ENCODE results near the gene CCDC172.

DNA sequence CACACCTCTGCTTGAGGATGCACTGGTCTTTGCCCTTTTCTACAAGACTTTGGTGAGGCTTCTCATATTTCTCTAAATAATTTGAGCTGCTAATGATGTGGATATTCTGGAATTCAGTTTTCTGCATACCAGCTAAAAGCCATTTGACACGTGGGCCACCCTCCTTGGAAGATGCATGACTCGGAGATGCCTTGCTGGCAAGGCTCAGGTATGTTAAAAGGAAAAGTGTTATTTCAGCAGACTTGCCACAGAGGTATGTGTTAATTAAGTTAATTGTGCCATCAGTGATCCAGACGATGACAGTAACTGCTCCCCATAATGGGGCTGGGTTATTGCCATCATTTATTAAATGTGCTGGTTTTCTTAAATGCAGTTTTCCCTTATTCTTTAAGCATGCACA lies 42.5 kb upstream of the CCDC172 start:
- TF ChIP-seq EZH2 (IDR thresholded peaks at IDR 0.05; ENCODE audit: borderline replicate concordance, low read depth, low read length, severe bottlenecking), result no peak
- TF ChIP-seq CTCF (IDR thresholded peaks at IDR 0.05; ENCODE audit: borderline replicate concordance, extremely low read depth, low read length, poor library complexity, severe bottlenecking), result no peak

All from DND-41 (cell line).